ENCODE data around the gene ARMC9.

DNA sequence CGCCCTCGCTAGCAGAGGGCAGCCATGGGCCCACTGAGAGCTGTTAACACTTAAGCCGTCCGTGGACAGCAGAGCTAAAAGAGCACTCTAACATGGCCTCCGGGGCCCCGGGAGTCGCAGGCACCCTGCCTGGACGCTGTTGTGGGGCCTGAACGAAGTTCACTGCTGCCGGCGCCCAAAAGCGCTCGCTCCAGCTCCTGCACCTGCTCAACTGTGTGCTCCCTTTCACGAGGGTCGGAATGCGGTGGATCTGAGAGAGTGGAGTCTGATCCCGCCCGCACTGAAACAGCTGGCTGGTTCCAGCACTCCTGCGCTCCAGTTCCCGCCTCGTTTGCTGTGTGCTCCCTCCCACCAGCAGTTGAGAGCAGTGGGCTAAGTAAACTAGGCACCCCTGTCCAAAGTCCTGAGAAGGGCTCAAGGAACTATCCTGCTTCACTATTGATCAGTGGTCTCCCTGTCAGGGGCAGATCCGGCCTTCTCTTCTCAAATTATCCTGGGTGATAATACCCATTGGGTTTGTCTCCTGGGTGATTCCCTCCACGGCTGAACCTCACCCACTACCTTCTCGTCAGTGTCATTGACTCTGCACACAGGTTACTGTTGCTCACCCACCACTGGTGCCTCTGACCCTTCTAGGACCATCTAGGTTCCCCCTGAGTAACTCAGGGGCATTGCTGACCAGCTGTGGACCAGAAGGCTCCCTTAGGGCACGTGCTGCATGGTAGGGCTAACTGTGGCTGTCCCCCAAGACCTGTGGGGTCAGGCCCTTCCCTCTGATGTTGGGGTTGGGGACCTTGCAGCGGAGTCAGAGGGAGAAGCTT, 220.6 kb downstream of the ARMC9 start:
- no peak for TF ChIP-seq ZNF311 (tag by site-specific recombination; IDR thresholded peaks at IDR 0.05; ENCODE audit: borderline replicate concordance)
- TF ChIP-seq, protein P1, sequence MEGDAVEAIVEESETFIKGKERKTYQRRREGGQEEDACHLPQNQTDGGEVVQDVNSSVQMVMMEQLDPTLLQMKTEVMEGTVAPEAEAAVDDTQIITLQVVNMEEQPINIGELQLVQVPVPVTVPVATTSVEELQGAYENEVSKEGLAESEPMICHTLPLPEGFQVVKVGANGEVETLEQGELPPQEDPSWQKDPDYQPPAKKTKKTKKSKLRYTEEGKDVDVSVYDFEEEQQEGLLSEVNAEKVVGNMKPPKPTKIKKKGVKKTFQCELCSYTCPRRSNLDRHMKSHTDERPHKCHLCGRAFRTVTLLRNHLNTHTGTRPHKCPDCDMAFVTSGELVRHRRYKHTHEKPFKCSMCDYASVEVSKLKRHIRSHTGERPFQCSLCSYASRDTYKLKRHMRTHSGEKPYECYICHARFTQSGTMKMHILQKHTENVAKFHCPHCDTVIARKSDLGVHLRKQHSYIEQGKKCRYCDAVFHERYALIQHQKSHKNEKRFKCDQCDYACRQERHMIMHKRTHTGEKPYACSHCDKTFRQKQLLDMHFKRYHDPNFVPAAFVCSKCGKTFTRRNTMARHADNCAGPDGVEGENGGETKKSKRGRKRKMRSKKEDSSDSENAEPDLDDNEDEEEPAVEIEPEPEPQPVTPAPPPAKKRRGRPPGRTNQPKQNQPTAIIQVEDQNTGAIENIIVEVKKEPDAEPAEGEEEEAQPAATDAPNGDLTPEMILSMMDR (tag by site-specific recombination; IDR thresholded peaks at IDR 0.05): no peak
- TF ChIP-seq ZNF274 (IDR thresholded peaks at IDR 0.05; ENCODE audit: low read length): no peak
- no peak for TF ChIP-seq ZNF274 (tag by site-specific recombination; IDR thresholded peaks at IDR 0.05; ENCODE audit: borderline replicate concordance)
- TF ChIP-seq EGR2 (tag by site-specific recombination; IDR thresholded peaks at IDR 0.05; ENCODE audit: low read depth): no peak
- no peak for TF ChIP-seq WT1 (tag by site-specific recombination; IDR thresholded peaks at IDR 0.05)
- no peak for TF ChIP-seq ZNF157 (tag by site-specific recombination; IDR thresholded peaks at IDR 0.05)
- no peak for TF ChIP-seq TCF7L2 (IDR thresholded peaks at IDR 0.05; ENCODE audit: borderline replicate concordance, low read depth, low read length)
- TF ChIP-seq, protein P2, sequence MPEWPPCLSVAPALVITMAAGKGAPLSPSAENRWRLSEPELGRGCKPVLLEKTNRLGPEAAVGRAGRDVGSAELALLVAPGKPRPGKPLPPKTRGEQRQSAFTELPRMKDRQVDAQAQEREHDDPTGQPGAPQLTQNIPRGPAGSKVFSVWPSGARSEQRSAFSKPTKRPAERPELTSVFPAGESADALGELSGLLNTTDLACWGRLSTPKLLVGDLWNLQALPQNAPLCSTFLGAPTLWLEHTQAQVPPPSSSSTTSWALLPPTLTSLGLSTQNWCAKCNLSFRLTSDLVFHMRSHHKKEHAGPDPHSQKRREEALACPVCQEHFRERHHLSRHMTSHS (tag by site-specific recombination; IDR thresholded peaks at IDR 0.05): no peak
- no peak for TF ChIP-seq ZNF155 (tag by site-specific recombination; IDR thresholded peaks at IDR 0.05)
